Esophagus squamous epithelium (tissue), 4 donors: ENCODE data around the gene GALNTL6.

Experiments used
- CTCF ChIP-seq, 6 experiments: fragments of 450-650 bp in 4 of 6; fragments of 200-600 bp in 2 of 6; sonication (generic) in 2 of 6; IDR thresholded peaks; one replicate each; pipeline ENCODE4 v1.5.1; 2016 to 2019; ENCODE audit warnings: antibody characterized with exemption in 6 of 6, mild to moderate bottlenecking in 4 of 6, moderate library complexity in 4 of 6
- POLR2A ChIP-seq, 4 donors: fragments of 450-650 bp; IDR thresholded peaks; one replicate each; pipeline ENCODE4 v1.6.1; 2017; ENCODE audit warnings: antibody characterized with exemption in 4 of 4, mild to moderate bottlenecking in 4 of 4, moderate library complexity in 3 of 4

DNA sequence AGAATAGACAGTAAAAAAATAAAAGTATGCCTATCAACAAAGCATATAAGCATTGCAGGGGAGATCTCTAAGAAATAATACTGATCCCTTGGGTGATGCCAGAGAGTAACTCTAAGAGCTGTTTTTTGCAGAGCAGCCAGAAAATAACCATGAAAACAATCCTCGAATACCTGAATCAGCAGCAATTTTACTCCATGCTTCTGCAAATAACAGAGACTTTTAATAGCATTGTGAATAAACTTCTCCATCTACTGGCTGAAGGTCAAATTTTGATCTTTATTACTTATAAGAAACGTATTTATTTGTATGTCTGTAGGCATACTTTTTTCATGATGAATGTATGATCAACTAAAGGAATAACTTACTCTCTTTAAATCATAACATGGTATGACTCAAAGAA, 334.5 kb downstream of the GALNTL6 start:
- TF ChIP-seq CTCF (IDR thresholded peaks at IDR 0.05), result no peak
- no peak for TF ChIP-seq POLR2A (IDR thresholded peaks at IDR 0.05)
